ENCODE data around the gene SCUBE1.

SCUBE1 gene

DNA sequence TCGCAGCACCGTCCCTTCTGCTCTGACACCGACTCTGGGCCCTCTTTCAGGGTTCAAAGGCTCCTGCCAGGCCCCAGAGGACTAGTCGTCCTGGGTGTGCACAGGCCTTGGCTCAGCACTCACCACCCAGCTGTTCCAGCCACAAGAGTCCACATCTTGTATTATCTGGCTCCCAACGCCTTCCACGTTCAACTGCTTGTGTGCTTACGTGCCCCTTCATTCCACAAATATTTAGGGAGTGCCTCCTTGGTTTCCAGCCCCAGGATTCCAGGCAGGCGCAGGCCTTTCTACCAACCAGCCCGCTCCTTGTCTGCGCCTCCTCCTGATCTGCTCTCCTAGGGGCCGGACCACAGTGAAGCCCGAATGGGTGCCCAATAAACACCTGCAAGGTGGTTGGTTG lies 70.9 kb downstream of the SCUBE1 start:
- Histone ChIP-seq H3K4me3 (no peak overlapping the region), H3K36me3 (no peaks in the 10 kb centered on the region), H4K20me1 (peaks cover 0 to 18% (median 0%) of the 10 kb centered on the region in 11 experiments; a peak in 4 of 22 replicates), H3K27me3 (0 out of 22 replicates have a peak, but pooled peaks cover 0 to 4% (median 0%) of the 10 kb centered on the region in 11 experiments), H3K9ac (peak overlapping the region in 3 of 11 experiments; percentile 15 to 31 (median 24); a peak in 1 of 22 replicates), H3K4me1 (peaks cover 30 to 62% (median 44%) of the 10 kb centered on the region in 10 experiments), H3K27ac (0 out of 22 replicates have a peak overlapping the region, but pooled peaks of 1 of the 11 experiments have one; percentile 1), H3K4me2 (peak overlapping the region in 2 of 11 experiments; percentile 18 to 32; a peak in 3 of 22 replicates), H3K9me3 (replicated peaks in 1 of 11) (no peaks in the 10 kb centered on the region)
- no peak for TF ChIP-seq Cebpa-rat (IDR thresholded peaks at IDR 0.05)

DNA sequence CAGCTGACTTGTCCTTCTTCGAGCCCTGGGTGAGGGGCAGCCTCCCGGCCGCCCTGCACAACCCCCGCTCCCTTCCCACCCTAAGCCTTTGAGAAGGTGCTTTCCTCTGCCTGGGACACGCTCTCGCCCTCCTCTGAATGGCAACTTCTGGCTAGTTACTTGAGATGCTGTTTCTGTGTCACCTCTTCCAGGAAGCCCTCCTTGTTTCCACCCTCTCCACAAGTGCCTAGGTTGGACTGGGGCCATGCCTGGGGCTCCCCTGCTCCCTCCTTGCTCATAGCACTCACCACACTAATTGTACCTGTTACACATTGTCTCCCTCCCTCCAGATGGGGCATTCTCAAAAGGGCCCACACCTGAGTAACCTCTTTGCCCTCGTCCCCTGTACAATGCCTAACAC lies 72.2 kb downstream of the SCUBE1 start:
- Histone ChIP-seq H3K36me3 (no peaks in the 10 kb centered on the region), H3K4me2 (no peak overlapping the region)

DNA sequence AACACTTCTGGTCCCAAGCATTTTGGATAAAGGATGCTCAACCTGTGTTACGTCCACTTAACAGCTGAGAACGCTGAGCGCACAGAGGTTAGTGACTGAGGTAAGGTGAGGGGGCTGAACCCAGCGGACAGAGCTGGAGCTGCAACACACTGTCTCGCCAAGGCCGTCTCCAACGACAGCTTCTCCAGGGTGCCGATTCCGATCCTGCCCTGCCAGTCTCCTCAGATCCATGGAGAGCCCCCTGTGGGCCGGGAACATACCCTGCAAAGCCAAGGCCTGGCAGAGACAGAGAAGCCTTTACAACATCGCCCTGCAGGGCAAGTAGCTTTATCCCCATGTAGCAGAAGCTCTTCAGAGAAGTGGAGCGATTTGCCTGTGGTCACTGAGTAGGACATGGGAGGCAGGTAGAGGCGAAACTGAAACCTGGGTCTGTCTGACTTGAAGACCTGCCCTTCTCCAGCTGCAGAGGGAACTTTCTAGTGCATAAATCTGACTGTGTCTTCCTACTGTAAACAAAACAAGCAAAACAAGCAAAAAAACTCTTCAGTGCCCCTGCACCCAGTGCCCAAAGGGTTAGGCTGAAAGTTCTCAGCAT lies 72.8 kb downstream of the SCUBE1 start:
- Histone ChIP-seq H3K4me3 (no peak overlapping the region), H3K9me3 (replicated peaks in 1 of 11) (no peaks in the 10 kb centered on the region), H3K4me1 (peaks cover 11 to 62% (median 44%) of the 10 kb centered on the region in 10 experiments; a peak in 19 of 20 replicates), H3K27me3 (peaks cover 0 to 7% (median 0%) of the 10 kb centered on the region in 11 experiments; a peak in 1 of 22 replicates), H3K9ac (no peak overlapping the region), H3K27ac (no peak overlapping the region), H3K4me2 (no peak overlapping the region), H3K36me3 (no peaks in the 10 kb centered on the region), H4K20me1 (peaks cover 0 to 26% (median 0%) of the 10 kb centered on the region in 11 experiments; a peak in 5 of 22 replicates)
- no peak for TF ChIP-seq Cebpa-rat (IDR thresholded peaks at IDR 0.05)

More for the DNA sequence above, 72.2 kb downstream of the SCUBE1 start:
- no peak for TF ChIP-seq Cebpa-rat (IDR thresholded peaks at IDR 0.05)
- peaks cover 0 to 7% (median 0%) of the 10 kb centered on the region in 11 experiments; a peak in 1 of 22 replicates for H3K27me3 ChIP-seq
- H3K4me3 ChIP-seq, result no peak overlapping the region
- peaks cover 16 to 62% (median 44%) of the 10 kb centered on the region in 10 experiments for H3K4me1 ChIP-seq
- peaks cover 0 to 27% (median 0%) of the 10 kb centered on the region in 11 experiments; a peak in 4 of 22 replicates for H4K20me1 ChIP-seq
- no peaks in the 10 kb centered on the region for H3K9me3 ChIP-seq (replicated peaks in 1 of 11)
- no peak overlapping the region for H3K9ac ChIP-seq
- H3K27ac ChIP-seq, result no peak overlapping the region

DNA sequence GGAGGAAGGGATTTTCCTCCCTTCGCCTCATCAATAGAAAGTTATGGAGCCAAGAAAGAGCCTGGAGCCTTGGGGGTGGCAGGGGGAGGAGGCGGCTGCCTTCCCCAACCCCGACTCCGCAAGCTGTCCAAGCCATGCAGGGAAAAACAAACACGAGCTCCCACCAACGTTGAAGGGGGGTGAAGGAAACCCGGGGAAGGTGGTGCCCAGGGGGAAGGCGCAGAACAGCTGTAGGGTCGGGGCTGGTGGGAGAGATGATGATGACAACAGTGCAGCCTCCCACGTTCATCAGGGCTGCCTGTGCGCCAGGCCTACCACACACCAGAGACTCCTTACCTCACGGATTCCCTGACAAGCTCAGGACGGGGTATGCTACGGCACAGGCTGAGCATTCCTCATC lies 73.5 kb downstream of the SCUBE1 start:
- Histone ChIP-seq H3K9me3 (replicated peaks in 1 of 11) (no peaks in the 10 kb centered on the region), H3K4me2 (no peak overlapping the region), H3K4me1 (peaks cover 7 to 62% (median 44%) of the 10 kb centered on the region in 10 experiments), H4K20me1 (peaks cover 0 to 22% (median 0%) of the 10 kb centered on the region in 11 experiments; a peak in 5 of 22 replicates), H3K4me3 (no peak overlapping the region), H3K9ac (no peak overlapping the region), H3K36me3 (no peaks in the 10 kb centered on the region), H3K27me3 (peaks cover 0 to 7% (median 0%) of the 10 kb centered on the region in 11 experiments; a peak in 1 of 22 replicates), H3K27ac (no peak overlapping the region)
- no peak for TF ChIP-seq Cebpa-rat (IDR thresholded peaks at IDR 0.05)

DNA sequence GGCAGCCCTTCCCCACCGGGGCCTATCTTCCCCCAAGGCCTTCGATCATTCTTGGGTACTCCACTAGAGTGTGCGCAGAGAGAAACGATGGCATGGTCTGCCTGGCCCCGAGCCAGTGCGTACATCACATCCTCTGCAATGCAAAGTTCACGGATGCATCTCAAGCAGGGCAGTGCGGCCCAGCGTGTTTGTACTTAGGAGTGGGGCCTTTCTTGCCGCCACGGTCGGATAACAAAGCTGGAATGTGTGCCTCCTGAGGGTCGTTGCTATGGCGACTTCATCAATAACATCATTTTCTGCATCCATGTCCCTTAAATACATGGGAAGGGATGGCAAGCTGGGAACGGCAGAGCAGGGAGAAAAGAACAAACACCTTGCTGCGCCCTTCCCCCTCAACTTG lies 73.9 kb downstream of the SCUBE1 start:
- peaks cover 7 to 62% (median 44%) of the 10 kb centered on the region in 10 experiments for H3K4me1 ChIP-seq
- TF ChIP-seq Cebpa-rat (IDR thresholded peaks at IDR 0.05), result no peak
- H3K27me3 ChIP-seq, result peaks cover 0 to 7% (median 0%) of the 10 kb centered on the region in 11 experiments; a peak in 1 of 22 replicates
- no peak overlapping the region for H3K9ac ChIP-seq
- H3K4me3 ChIP-seq, result no peak overlapping the region
- no peak overlapping the region for H3K27ac ChIP-seq
- no peaks in the 10 kb centered on the region for H3K36me3 ChIP-seq
- H3K9me3 ChIP-seq (replicated peaks in 1 of 11), result no peaks in the 10 kb centered on the region
- H3K4me2 ChIP-seq, result no peak overlapping the region
- peaks cover 0 to 26% (median 0%) of the 10 kb centered on the region in 11 experiments; a peak in 6 of 22 replicates for H4K20me1 ChIP-seq

DNA sequence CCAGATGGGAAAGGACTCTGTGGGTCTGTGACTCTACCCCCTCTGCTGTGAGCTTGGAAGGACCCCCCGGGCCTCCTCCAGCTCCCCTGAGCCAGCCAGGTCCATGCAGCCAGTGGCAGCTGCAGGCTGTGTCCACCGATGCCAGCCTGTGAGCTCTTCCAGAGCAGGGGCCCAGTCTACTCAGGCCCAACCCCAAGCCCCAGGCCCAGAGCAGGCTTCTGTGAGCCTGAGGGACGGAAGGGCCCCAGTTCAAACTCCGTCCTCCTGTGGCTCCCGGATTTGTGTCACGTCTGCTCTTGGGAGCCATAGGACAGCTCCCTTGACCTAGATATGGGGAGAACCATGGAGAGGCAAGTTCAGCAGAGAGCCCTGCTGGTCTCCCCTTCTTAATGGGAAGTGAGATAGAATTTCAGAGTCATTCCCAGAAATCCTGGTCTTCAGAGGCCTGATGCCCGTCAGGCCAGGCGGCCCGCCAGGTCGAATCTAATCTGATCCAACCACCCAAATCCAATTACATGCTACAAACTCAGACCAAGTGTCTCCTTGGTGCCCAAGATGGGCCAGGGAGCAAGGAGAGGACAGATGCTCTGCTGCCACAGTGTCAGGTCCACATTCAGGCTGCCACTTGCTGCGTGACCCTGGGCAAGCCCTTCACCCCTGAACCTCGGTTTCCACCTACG lies 75.1 kb downstream of the SCUBE1 start:
- peak overlapping the region in 9 of 11 experiments; percentile 46 to 98 (median 95); a peak in 17 of 22 replicates for H3K4me2 ChIP-seq
- H3K27me3 ChIP-seq, result peaks cover 0 to 17% (median 0%) of the 10 kb centered on the region in 11 experiments; a peak in 3 of 22 replicates
- peak overlapping the region in 2 of 11 experiments; percentile 19 to 22; a peak in 2 of 22 replicates for H3K9ac ChIP-seq
- H3K4me3 ChIP-seq, result no peak overlapping the region
- H4K20me1 ChIP-seq, result peaks cover 0 to 37% (median 0%) of the 10 kb centered on the region in 11 experiments; a peak in 5 of 22 replicates
- H3K36me3 ChIP-seq, result no peaks in the 10 kb centered on the region
- TF ChIP-seq Cebpa-rat (IDR thresholded peaks at IDR 0.05), result no peak
- H3K27ac ChIP-seq, result no peak overlapping the region
- peaks cover 18 to 68% (median 54%) of the 10 kb centered on the region in 10 experiments for H3K4me1 ChIP-seq
- no peaks in the 10 kb centered on the region for H3K9me3 ChIP-seq (replicated peaks in 1 of 11)

DNA sequence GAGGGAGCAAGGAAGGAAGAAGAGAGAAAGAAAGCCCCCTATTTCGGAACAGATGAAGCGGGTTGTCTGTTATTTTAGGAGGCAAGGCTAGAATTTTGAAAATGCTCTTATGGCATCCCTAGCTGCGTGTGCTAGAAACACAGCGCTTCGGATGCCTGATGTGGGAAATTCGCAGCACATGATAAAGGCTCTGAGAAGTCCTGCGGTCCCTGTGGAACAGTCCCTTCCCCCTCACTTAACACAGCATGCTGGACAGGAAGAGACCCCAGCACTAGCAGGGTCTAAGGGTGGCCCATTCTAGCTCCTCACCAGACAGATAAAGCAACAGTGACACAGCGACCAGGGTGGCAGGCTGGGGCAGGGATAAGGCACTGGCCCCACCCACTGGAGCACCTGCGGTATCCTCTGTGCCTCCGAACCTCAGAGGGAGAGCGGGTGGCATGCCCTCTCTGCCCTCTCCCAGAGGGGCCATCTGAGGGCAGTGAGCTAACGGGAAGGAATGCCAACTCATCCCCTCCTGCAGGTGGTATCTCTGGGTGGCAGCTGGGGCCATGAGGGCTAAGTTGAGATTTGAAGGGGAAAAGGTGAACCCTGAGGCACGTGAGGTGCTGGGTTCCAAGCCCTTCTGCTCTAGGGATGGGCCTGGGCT lies 75.7 kb downstream of the SCUBE1 start:
- H3K27ac ChIP-seq, result peak overlapping the region in 1 of 11 experiments; percentile 4; a peak in 1 of 22 replicates
- TF ChIP-seq Cebpa-rat (IDR thresholded peaks at IDR 0.05), result no peak
- no peaks in the 10 kb centered on the region for H3K9me3 ChIP-seq (replicated peaks in 1 of 11)
- no peak overlapping the region for H3K4me3 ChIP-seq
- H4K20me1 ChIP-seq, result peaks cover 0 to 44% (median 0%) of the 10 kb centered on the region in 11 experiments; a peak in 5 of 22 replicates
- H3K4me1 ChIP-seq, result peaks cover 19 to 69% (median 59%) of the 10 kb centered on the region in 10 experiments
- H3K4me2 ChIP-seq, result peak overlapping the region in 9 of 11 experiments; percentile 46 to 98 (median 95); a peak in 17 of 22 replicates
- H3K27me3 ChIP-seq, result peaks cover 0 to 19% (median 0%) of the 10 kb centered on the region in 11 experiments; a peak in 3 of 22 replicates
- no peaks in the 10 kb centered on the region for H3K36me3 ChIP-seq
- peak overlapping the region in 3 of 11 experiments; percentile 11 to 22 (median 19); a peak in 2 of 22 replicates for H3K9ac ChIP-seq

DNA sequence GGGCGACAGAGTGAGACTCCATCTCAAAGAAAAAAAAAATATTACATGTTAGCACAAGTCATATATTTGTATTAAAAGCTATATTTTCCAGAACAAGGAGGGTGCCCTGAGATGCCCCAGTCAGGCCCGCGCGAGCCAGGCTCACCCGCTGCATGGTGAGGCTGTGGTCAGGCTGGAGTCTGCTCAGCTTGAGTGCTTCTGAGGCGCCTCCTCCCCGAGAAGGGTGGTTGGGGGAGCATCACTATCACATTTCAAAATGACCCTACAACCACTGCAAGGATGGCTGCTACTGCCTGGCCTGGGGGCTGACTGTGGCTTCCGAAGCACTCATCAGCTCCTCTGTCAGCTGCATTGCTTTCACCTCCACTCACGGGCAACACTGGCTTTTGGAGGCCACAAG lies 77.1 kb downstream of the SCUBE1 start:
- Histone ChIP-seq H3K4me1 (peaks cover 19 to 69% (median 61%) of the 10 kb centered on the region in 10 experiments), H3K27me3 (peaks cover 0 to 19% (median 0%) of the 10 kb centered on the region in 11 experiments; a peak in 3 of 22 replicates), H3K27ac (peak overlapping the region in 5 of 11 experiments; percentile 3 to 82 (median 19); a peak in 5 of 22 replicates), H3K4me3 (no peak overlapping the region), H4K20me1 (peaks cover 0 to 45% (median 0%) of the 10 kb centered on the region in 11 experiments; a peak in 5 of 22 replicates), H3K36me3 (no peaks in the 10 kb centered on the region), H3K4me2 (peak overlapping the region in 10 of 11 experiments; percentile 4 to 98 (median 96); a peak in 19 of 22 replicates), H3K9ac (peak overlapping the region in 4 of 11 experiments; percentile 8 to 30 (median 17); a peak in 2 of 22 replicates), H3K9me3 (replicated peaks in 1 of 11) (no peaks in the 10 kb centered on the region)
- no peak for TF ChIP-seq Cebpa-rat (IDR thresholded peaks at IDR 0.05)

Data from BLaER1 treated with 17β-estradiol and CSF1 and Interleukin-3, amounts not matched to agents 10 nM and 100 nM (cell line).